WTC11 (cell line): ENCODE measurements around the gene RAPGEF1. TPM values are rescaled to one million over a fixed set of nuclear protein-coding genes. Genes with fewer than 3 reads are reported as not detected.

Source experiments
- ATAC-seq: fragments of 200-7000 bp; cut with Tn5 transposase; 2 replicates; pipeline ENCODE4 v1.10.0; 2021; ENCODE audit warnings: mild to moderate bottlenecking, moderate library complexity
- CTCF ChIA-PET: fragments of 300-600 bp; sonication (Branson Sonifier 250); formaldehyde crosslinking; loops from one replicate; lab custom pipeline; 2021; ENCODE audit warnings: antibody characterized with exemption; lab: Charles Lee
- POLR2A ChIA-PET: fragments of 350-600 bp; sonication (Branson Sonifier 250); formaldehyde crosslinking; loops from one replicate; lab custom pipeline; 2021; ENCODE audit warnings: antibody characterized with exemption; lab: Charles Lee
- DNase-seq: peaks from one replicate; pipeline ENCODE4 v3.0.0; 2021; ENCODE audit warnings: low spot score
- H3K27ac Mint-ChIP-seq: 2 replicates; pipeline ENCODE4 v1.8.0; 2021; ENCODE audit warnings: mixed read lengths
- H3K27me3 Mint-ChIP-seq: 2 replicates; pipeline ENCODE4 v1.8.0; 2021; ENCODE audit warnings: low read depth, mild to moderate bottlenecking, moderate library complexity, mixed read lengths
- H3K36me3 Mint-ChIP-seq: 2 replicates; pipeline ENCODE4 v1.8.0; 2021; ENCODE audit warnings: mixed read lengths
- H3K4me1 Mint-ChIP-seq: 2 replicates; pipeline ENCODE4 v1.8.0; 2022; ENCODE audit warnings: mixed read lengths
- H3K4me3 Mint-ChIP-seq: 2 replicates; pipeline ENCODE4 v1.8.0; 2021; ENCODE audit warnings: mild to moderate bottlenecking, moderate library complexity, mixed read lengths
- H3K9me3 Mint-ChIP-seq: 2 replicates; pipeline ENCODE4 v1.8.0; 2021; ENCODE audit warnings: mixed read lengths
- FOXK1 ChIP-seq: sonication (generic); formaldehyde crosslinking; IDR thresholded peaks from 2 replicates; pipeline ENCODE4 v1.8.0; 2022; ENCODE audit warnings: mild to moderate bottlenecking, moderate library complexity, missing genetic modification reagents
- HMGXB4 ChIP-seq: sonication (generic); formaldehyde crosslinking; IDR thresholded peaks from 2 replicates; pipeline ENCODE4 v1.8.1; 2023; ENCODE audit warnings: mild to moderate bottlenecking, moderate library complexity, missing genetic modification reagents
- MYBL2 ChIP-seq: sonication (generic); formaldehyde crosslinking; IDR thresholded peaks from 2 replicates; pipeline ENCODE4 v1.8.1; 2023; ENCODE audit warnings: mild to moderate bottlenecking, moderate library complexity, missing genetic modification reagents
- NFATC4 ChIP-seq: fragments of 250-450 bp; sonication (Bioruptor Pico); IDR thresholded peaks from 2 replicates; pipeline ENCODE4 v1.9.0; 2021; ENCODE audit warnings: mild to moderate bottlenecking
- SMAD3 ChIP-seq: sonication (generic); formaldehyde crosslinking; IDR thresholded peaks from 2 replicates; pipeline ENCODE4 v1.8.0; 2022; ENCODE audit warnings: missing genetic modification reagents, mild to moderate bottlenecking, borderline replicate concordance
- TCF7 ChIP-seq: sonication (generic); formaldehyde crosslinking; IDR thresholded peaks from 2 replicates; pipeline ENCODE4 v1.8.0; 2022; ENCODE audit warnings: mild to moderate bottlenecking, low read depth, missing genetic modification reagents, moderate library complexity
- ZNF423 ChIP-seq: fragments of 250-450 bp; sonication (Bioruptor Pico); IDR thresholded peaks from 2 replicates; pipeline ENCODE4 v2.1.2; 2022; ENCODE audit warnings: mild to moderate bottlenecking, moderate library complexity
- ZNF512 ChIP-seq: sonication (generic); formaldehyde crosslinking; IDR thresholded peaks from 2 replicates; pipeline ENCODE4 v1.8.1; 2022; ENCODE audit warnings: missing genetic modification reagents, borderline replicate concordance
- ZNF671 ChIP-seq: fragments of 250-450 bp; sonication (Bioruptor Pico); IDR thresholded peaks from 2 replicates; pipeline ENCODE4 v1.8.0; 2021; ENCODE audit warnings: mild to moderate bottlenecking
- total RNA-seq: library from RNA; stranded (reverse); gene quantifications from 3 replicates; pipeline ENCODE4 v1.2.3, GENCODE V29; 2021
- TF ChIP-seq, protein P1 (sequence below): fragments of 250-450 bp; sonication (Bioruptor Pico); IDR thresholded peaks from 2 replicates; pipeline ENCODE4 v1.9.0; 2021; ENCODE audit warnings: moderate library complexity, mild to moderate bottlenecking, inconsistent platforms, borderline replicate concordance
- TF ChIP-seq, protein P2 (sequence below): sonication (generic); formaldehyde crosslinking; IDR thresholded peaks from 2 replicates; pipeline ENCODE4 v1.8.1; 2022; ENCODE audit warnings: low read depth, mild to moderate bottlenecking, moderate library complexity, missing genetic modification reagents, borderline replicate concordance
- TF ChIP-seq, protein P3 (sequence below): fragments of 250-450 bp; sonication (Bioruptor Pico); IDR thresholded peaks from 2 replicates; pipeline ENCODE4 v2.1.2; 2022; ENCODE audit warnings: mild to moderate bottlenecking, moderate library complexity
- TF ChIP-seq, protein P4 (sequence below): sonication (generic); formaldehyde crosslinking; IDR thresholded peaks from 2 replicates; pipeline ENCODE4 v1.8.0; 2022; ENCODE audit warnings: mild to moderate bottlenecking, missing genetic modification reagents
- TF ChIP-seq, protein P5 (sequence below): fragments of 250-450 bp; sonication (Bioruptor Pico); conservative IDR thresholded peaks from 2 replicates; pipeline ENCODE4 v1.9.0; 2021; ENCODE audit warnings: mild to moderate bottlenecking
- TF ChIP-seq, protein P6 (sequence below): sonication (generic); formaldehyde crosslinking; IDR thresholded peaks from 2 replicates; pipeline ENCODE4 v1.8.1; 2022; ENCODE audit warnings: mild to moderate bottlenecking, missing genetic modification reagents, moderate library complexity, borderline replicate concordance

The RAPGEF1 gene
- total RNA-seq, 1 experiment from 2014 or later, result 66.2 TPM

- Mint-ChIP-seq H3K27ac (no peak overlapping the region), H3K36me3 (peaks cover 13% of the 10 kb centered on the region), H3K4me3 (no peak overlapping the region), H3K9me3 (no peaks in the 10 kb centered on the region), H3K27me3 (no peaks in the 10 kb centered on the region), H3K4me1 (no peaks in the 10 kb centered on the region)
- no peak for ATAC-seq
- POLR2A ChIA-PET, result no interaction called here
- no peak for DNase-seq
- CTCF ChIA-PET, result interaction anchor here (2.8 kb wide), 1 partner anchor 11 kb away, joined by 7 read pairs; no protein-coding TSS in a partner anchor
- no peak for TF ChIP-seq ZNF671 (CRISPR knock-in tag)
- TF ChIP-seq TCF7 (CRISPR knock-in tag), result no peak
- TF ChIP-seq FOXK1 (CRISPR knock-in tag), result no peak
- no peak for TF ChIP-seq HMGXB4 (CRISPR knock-in tag)
- TF ChIP-seq SMAD3 (CRISPR knock-in tag), result no peak
- TF ChIP-seq, protein P1, sequence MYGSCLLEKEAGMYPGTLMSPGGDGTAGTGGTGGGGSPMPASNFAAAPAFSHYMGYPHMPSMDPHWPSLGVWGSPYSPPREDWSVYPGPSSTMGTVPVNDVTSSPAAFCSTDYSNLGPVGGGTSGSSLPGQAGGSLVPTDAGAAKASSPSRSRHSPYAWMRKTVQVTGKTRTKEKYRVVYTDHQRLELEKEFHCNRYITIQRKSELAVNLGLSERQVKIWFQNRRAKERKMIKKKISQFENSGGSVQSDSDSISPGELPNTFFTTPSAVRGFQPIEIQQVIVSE (CRISPR knock-in tag), result no peak
- no peak for TF ChIP-seq ZNF423 (CRISPR knock-in tag)
- TF ChIP-seq, protein P2, sequence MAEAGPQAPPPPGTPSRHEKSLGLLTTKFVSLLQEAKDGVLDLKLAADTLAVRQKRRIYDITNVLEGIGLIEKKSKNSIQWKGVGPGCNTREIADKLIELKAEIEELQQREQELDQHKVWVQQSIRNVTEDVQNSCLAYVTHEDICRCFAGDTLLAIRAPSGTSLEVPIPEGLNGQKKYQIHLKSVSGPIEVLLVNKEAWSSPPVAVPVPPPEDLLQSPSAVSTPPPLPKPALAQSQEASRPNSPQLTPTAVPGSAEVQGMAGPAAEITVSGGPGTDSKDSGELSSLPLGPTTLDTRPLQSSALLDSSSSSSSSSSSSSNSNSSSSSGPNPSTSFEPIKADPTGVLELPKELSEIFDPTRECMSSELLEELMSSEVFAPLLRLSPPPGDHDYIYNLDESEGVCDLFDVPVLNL (CRISPR knock-in tag), result no peak
- no peak for TF ChIP-seq ZNF512 (CRISPR knock-in tag)
- TF ChIP-seq, protein P3, sequence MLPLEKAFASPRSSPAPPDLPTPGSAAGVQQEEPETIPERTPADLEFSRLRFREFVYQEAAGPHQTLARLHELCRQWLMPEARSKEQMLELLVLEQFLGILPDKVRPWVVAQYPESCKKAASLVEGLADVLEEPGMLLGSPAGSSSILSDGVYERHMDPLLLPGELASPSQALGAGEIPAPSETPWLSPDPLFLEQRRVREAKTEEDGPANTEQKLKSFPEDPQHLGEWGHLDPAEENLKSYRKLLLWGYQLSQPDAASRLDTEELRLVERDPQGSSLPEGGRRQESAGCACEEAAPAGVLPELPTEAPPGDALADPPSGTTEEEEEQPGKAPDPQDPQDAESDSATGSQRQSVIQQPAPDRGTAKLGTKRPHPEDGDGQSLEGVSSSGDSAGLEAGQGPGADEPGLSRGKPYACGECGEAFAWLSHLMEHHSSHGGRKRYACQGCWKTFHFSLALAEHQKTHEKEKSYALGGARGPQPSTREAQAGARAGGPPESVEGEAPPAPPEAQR (CRISPR knock-in tag), result no peak
- TF ChIP-seq, protein P4, sequence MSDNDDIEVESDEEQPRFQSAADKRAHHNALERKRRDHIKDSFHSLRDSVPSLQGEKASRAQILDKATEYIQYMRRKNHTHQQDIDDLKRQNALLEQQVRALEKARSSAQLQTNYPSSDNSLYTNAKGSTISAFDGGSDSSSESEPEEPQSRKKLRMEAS (CRISPR knock-in tag), result no peak
- TF ChIP-seq, protein P5, sequence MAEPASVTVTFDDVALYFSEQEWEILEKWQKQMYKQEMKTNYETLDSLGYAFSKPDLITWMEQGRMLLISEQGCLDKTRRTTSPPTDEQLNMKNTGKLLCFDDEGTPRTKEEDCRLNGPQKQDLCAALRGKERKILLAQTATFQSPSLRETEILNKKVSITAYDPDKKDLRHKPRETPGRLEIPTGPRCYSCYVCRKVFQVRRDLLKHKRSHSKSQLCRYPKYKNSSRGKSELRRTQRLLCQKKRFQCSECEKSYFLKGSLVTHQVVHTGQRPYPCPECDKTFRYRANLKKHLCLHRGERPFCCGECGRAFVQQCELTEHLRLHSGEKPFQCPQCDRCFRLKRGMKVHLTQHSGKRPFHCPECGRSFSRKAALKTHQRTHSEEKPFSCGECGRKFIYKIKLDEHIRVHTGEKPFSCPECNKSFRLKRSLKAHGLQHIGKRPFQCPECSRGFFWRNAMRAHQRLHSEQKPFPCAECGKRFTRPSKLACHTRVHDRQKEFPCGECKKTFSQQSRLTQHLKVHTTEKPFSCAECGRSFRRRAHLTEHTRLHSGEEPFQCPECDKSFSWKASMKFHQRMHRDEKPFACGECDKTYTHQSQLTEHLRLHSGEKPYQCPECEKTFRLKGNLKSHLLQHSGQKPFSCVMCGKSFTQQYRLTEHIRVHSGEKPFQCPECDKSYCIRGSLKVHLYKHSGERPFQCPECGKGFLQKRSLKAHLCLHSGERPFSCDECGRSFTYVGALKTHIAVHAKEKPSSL (CRISPR knock-in tag), result no peak
- no peak for TF ChIP-seq MYBL2 (CRISPR knock-in tag)
- TF ChIP-seq, all 79 proteins: peak for 0
Measured at GRCh38 chr9:131580358-131580757, 159.5 kb downstream of the RAPGEF1 start.

DNA sequence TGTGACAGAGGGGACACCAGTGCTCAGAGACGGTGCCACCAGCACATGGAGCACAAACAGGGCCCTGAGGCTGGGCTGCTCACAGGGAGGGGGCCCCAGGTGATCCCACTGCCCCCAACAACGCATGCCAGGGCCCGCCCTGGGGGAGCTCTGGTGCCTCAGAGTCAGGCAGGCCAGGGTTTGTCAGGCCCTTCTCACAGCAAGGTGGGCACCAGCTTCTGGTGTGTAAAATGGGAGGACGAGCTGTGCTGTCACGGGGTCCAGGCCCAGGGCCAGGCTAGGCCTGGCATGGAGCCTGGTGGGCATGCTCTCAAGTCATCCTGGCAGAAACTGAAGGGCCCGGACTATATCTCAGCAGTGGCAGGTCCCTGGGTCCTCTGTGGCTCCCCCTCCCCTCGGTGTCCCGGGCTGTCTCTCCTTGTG is 160.1 kb downstream of the RAPGEF1 start:
- no peaks in the 10 kb centered on the region for H3K27me3 Mint-ChIP-seq
- H3K27ac Mint-ChIP-seq, result no peak overlapping the region; the same call in 1 of the 2 replicates
- DNase-seq (no peak), ATAC-seq (no peak)
- ChIA-PET POLR2A (no interaction called here), CTCF (interaction anchor here (1.4 to 2.8 kb wide), 2 partner anchors 12 to 29 kb away, joined by 3 to 7 read pairs; no protein-coding TSS in a partner anchor)
- no peaks in the 10 kb centered on the region for H3K4me1 Mint-ChIP-seq
- TF ChIP-seq, protein P6, sequence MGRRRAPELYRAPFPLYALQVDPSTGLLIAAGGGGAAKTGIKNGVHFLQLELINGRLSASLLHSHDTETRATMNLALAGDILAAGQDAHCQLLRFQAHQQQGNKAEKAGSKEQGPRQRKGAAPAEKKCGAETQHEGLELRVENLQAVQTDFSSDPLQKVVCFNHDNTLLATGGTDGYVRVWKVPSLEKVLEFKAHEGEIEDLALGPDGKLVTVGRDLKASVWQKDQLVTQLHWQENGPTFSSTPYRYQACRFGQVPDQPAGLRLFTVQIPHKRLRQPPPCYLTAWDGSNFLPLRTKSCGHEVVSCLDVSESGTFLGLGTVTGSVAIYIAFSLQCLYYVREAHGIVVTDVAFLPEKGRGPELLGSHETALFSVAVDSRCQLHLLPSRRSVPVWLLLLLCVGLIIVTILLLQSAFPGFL, result no peak
- TF ChIP-seq NFATC4, result no peak
- no peaks in the 10 kb centered on the region for H3K9me3 Mint-ChIP-seq
- peaks cover 13% of the 10 kb centered on the region for H3K36me3 Mint-ChIP-seq
- H3K4me3 Mint-ChIP-seq, result no peak overlapping the region
